Activated CD8-positive, alpha-beta memory T cell treated with anti-CD3 and anti-CD28 coated beads for 24 hours (primary cell): ENCODE results near the gene SPRYD3.

ENCODE experiments used
- DNase-seq: peaks from one replicate; pipeline ENCODE4 v3.0.0-alpha.2; 2020

The SPRYD3 gene

DNA sequence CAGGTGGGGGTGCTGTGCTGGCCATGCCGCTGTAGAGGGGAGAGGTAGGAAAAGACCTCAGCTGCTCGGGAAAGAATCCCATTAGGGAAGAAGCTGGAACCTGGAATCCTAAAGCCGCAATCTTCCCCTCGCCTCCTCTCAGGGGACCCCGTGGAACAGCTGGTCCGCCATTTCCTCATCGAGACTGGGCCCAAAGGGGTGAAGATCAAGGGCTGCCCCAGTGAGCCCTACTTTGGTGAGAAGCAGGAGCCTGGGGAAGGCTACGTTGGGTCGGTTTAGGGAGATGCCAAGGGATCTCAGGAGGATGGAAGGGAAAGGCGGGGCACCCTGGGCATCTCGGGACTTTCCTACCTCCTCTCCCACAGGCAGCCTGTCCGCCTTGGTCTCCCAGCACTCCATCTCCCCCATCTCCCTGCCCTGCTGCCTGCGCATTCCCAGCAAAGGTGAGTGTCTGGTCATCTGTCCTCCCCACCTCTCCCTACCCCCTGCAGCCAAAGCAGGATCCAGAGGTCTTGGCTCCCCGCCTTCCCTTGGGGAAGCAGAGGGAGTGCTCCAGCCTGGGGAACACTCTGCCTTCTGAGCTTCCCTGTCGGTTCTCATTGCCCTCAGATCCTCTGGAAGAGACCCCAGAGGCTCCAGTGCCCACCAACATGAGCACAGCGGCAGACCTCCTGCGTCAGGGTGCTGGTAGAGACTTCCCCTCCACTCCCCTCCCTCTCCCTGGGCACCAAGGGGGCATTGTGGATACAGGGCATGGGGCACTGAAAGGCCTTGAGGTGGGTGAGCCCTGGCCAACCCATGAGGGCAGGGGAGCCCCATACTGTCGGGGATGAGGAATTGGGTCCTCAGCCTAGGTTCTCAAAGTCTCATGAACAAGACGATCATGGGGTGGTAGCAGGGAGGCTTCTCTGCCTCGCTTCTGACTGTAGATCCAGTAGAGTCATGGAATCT lies 16.9 kb downstream of the SPRYD3 start:
- DNase-seq = no peak

DNA sequence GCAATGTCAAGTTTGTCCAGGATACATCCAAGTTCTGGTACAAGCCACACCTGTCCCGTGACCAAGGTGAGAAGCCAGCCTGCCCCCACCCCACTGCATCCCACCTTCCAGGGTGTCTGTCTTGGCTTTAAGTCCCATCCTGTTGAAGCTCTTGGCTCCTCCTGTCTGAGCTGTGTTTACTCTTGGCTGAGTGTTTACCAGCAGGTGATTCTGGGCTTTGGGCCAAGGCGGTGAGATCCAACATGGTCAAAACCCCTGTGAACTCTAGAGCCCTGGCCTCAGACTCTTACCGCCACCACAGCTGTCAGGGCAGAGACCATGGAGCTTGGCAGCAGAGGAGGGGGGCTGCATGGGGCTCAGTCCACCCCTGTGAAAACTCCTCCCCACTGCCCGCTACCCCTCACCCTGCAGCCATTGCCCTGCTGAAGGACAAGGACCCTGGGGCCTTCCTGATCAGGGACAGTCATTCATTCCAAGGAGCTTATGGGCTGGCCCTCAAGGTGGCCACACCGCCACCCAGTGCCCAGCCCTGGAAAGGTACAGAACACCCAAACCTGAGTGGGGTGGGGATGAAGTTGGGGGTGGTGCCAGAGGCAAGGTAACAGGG lies 17.7 kb downstream of the SPRYD3 start:
- no peak for DNase-seq

DNA sequence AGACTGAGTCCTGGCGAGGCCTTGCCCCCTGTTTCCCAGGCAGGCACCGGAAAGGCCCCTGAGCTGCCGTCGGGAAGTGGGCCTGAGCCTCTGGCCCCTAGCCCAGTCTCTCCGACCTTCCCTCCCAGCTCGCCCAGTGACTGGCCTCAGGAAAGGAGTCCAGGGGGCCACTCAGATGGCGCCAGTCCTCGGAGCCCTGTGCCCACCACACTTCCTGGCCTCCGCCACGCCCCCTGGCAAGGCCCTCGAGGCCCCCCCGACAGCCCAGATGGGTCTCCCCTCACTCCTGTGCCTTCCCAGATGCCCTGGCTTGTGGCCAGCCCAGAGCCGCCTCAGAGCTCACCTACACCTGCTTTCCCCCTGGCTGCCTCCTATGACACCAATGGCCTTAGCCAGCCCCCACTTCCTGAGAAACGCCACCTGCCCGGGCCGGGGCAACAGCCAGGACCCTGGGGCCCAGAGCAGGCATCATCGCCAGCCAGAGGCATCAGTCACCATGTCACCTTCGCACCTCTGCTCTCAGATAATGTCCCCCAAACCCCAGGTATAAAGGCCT lies 18.4 kb downstream of the SPRYD3 start:
- DNase-seq = no peak

DNA sequence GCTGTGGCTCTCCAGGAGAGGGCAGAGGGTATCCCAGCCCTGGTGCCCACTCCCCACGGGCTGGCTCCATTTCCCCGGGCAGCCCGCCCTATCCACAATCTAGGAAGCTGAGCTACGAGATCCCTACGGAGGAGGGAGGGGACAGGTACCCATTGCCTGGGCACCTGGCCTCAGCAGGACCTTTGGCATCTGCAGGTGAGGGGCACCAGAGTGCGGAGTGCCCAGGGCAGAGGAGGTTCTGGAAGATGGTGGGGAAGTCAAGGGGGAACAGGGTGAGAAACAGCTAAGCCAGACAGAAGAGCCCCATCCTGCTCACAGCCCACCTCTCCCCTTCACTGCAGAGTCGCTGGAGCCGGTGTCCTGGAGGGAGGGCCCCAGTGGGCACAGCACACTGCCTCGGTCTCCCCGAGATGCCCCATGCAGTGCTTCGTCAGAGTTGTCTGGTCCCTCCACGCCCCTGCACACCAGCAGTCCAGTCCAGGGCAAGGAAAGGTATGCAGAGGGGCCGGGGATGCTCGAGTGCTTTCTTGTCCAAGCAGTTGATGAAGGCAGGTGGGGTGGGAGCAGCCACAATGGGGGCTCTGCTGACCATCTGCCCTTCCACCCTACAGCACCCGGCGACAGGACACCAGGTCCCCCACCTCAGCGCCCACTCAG lies 19.0 kb downstream of the SPRYD3 start:
- DNase-seq = no peak

DNA sequence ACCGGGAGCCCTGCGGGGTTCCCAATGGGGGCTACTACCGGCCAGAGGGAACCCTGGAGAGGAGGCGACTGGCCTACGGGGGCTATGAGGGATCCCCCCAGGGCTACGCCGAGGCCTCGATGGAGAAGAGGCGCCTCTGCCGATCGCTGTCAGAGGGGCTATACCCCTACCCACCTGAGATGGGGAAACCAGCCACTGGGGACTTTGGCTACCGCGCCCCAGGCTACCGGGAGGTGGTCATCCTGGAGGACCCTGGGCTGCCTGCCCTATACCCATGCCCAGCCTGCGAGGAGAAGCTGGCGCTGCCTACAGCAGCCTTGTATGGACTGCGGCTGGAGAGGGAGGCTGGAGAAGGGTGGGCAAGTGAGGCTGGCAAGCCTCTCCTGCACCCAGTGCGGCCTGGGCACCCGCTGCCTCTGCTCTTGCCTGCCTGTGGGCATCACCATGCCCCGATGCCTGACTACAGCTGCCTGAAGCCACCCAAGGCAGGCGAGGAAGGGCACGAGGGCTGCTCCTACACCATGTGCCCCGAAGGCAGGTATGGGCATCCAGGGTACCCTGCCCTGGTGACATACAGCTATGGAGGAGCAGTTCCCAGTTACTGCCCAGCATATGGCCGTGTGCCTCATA lies 19.6 kb downstream of the SPRYD3 start:
- DNase-seq = no peak

DNA sequence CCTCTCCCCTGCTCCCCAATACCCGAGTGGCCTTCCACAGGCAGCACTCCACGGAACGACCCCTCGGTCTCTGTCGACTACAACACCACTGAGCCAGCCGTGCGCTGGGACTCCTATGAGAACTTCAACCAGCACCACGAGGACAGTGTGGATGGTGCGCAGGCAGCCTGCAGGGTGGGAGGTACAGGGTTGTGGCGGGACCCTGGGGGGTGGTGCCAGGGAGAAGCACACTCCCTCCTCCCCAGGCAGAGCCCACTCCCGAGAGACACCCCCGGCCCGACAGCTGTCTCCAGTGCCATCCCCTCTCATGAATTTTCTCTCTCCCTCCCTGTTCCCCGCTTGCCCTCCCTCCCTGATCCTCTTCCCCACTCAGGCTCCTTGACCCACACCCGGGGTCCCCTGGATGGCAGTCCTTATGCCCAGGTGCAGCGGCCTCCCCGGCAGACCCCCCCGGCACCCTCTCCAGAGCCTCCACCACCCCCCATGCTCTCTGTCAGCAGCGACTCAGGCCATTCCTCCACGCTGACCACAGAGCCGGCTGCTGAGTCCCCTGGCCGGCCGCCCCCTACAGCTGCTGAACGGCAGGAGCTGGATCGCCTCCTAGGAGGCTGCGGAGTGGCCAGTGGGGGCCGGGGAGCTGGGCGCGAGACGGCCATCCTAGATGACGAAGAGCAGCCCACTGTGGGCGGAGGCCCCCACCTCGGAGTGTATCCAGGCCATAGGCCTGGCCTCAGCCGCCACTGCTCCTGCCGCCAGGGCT lies 20.3 kb downstream of the SPRYD3 start:
- DNase-seq = no peak

DNA sequence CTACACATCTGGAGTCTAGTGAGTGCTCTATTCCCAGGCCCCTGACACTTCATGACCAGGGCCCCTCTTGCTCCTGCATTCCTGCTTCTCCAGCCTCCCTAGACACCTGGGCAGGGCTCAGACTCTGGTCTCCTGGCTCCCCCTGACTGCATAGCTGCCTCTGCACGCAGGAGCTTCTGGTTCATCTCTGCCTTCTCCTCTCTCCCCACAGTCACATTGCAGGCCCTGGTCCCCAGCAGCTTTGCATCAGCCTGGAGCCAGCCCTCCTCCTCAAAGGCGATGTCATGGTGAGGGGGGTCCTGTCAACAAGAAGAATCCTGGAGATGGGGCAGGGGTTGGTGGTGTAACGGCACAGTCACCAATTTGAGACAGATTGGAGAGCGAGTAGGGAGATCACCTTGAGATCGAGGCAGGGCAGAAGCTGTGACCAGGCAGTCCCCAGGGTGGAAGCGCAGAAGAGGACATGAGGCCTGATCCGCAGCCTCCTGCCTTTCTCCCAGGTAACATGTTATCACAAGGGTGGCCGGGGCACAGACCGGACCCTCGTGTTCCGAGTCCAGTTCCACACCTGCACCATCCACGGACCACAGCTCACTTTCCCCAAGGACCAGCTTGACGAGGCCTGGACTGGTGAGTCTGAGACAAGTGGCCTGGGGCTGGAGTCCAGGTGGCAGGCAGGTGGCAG lies 21.2 kb downstream of the SPRYD3 start:
- no peak for DNase-seq

DNA sequence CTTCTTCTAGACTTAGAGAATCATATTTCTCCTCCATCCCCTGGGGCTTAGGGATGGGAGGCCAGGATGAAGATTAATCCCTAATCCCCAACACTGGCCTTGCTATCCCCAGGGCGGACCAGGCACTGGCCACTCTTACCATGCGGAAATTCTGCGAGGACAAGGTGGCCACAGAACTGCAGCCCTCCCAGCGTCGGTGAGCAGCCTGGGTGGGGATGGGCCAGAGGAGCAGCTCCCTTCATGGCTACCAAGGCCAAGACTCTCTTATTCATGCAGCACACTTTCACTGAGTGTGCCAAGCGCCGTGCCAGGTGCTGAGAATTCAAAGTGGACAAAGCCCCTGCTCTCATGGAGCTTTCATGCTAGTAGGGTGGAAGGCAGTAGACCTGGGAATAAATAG lies 22.3 kb downstream of the SPRYD3 start:
- no peak for DNase-seq

DNA sequence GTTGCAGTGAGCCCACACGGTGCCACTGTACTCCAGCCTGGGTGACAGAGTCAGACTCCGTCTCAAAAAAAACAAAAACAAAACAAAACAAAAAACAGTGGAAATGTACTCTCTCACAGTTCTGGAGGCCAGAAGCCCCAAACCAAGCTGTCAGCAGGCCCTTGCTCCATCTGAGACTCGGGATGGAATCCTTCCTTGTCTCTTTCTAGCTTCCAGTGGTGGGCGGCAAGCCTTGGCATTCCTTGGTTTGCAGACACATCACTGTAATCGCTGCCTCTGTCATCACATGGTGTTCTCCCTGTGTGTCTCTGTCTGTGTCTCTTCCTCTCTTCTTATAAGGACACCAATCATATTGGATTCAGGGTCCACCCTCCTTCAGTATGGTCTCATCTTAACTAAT lies 22.9 kb downstream of the SPRYD3 start:
- no peak for DNase-seq

DNA sequence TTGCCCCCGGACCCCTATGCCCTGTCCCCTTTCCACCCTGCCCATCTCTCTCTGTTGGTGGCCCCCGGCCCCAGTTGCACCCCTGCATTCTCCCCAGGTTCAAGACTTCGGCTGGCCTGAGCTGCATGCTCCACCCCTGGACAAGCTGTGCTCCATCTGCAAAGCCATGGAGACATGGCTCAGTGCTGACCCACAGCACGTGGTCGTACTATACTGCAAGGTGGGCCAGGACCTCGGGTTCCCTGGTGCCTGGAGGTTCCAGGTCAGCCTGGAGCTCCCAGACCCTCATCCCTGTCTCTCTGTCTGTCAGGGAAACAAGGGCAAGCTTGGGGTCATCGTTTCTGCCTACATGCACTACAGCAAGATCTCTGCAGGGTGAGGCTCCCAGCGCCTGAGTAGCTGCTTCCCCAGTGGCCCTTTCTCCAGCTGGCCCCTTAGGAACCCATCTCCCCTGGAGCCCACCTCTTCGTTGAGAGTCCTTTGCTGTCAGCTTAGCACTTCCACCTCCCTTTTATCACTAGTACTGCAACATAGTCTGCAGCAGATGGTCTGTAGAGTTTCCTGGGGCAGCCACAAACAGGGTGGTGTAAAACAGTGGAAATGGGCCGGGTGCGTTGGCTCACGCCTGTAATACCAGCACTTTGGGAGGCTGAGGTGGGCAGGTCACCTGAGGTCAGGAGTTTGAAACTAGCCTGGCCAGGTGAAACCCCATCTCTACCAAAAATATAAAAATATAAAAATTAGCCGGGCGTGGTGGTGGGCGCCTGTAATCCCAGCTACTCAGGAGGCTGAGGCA lies 23.5 kb downstream of the SPRYD3 start:
- DNase-seq = no peak

DNA sequence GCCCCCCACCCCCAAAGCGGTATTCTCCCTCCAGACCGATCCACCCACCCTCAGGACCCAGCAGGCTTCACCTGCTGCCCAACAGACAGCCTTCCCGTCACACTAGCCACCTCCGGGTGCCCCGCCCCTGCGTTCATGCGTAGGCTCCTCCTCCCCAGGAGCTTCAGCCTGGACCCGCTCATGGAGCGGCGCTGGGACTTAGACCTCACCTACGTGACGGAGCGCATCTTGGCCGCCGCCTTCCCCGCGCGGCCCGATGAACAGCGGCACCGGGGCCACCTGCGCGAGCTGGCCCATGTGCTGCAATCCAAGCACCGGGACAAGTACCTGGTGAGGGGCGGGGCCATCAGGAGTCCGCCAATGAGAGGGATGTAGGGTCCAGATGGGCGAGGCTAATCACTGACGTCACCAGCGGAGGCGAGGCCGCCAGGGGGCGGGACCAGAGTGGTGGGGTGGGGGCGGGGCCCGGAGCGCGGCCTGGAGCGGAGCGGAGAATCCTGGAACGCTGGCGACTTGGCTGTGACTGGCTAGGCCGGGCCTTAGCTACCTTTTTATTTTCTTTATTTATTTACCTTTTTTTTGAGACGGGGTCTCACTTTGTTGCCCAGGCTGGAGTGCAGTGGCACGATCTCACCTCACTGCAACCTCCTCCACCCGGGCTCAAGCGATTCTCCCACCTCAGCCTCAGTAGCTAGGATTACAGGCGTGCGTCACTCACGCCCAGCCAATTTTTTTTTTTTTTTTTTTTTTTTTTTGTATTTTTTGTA lies 24.9 kb downstream of the SPRYD3 start:
- peak; percentile 97 for DNase-seq

DNA sequence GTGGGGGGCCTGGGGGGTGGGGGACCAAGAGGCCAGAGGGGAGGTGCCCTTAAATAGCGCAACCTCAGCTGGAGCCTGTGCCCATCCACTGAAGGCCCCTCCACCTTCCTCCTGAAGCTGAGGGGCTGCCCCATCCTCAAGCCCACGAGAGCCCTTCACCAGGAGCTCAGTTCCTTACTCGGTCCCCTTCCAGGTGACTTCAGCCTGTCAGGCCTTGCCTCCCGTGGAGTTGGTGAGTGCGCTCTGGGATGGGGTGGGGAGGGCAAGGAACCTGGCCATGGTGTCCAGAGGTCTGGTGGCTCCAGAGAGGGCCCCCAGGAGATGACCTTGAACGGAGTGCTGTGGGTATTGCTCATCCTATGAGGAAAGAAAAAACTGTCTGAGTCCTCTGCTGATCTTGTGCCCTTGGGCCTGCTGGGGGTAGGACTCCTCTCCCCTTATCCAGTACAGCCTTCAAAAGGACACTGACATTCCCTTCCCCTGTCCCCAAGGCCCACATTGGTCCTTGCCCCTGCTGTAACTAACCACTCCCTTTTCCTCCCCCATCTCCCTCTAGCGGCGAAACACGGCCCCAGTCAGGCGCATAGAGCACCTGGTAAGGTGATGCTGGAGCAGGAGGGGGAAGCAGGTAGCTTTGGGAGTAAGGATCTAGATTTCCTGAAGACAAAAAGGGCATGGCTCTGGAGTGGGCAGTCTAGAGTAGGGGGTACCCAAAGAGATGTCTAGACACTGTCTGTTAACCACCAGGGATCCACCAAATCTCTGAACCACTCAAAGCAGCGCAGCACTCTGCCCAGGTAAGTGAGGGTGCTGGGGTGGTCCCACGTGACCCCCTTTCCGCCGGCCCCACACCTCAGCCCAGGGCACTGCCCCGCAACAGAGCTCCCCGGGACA lies 25.7 kb downstream of the SPRYD3 start:
- DNase-seq = peak; percentile 78

DNA sequence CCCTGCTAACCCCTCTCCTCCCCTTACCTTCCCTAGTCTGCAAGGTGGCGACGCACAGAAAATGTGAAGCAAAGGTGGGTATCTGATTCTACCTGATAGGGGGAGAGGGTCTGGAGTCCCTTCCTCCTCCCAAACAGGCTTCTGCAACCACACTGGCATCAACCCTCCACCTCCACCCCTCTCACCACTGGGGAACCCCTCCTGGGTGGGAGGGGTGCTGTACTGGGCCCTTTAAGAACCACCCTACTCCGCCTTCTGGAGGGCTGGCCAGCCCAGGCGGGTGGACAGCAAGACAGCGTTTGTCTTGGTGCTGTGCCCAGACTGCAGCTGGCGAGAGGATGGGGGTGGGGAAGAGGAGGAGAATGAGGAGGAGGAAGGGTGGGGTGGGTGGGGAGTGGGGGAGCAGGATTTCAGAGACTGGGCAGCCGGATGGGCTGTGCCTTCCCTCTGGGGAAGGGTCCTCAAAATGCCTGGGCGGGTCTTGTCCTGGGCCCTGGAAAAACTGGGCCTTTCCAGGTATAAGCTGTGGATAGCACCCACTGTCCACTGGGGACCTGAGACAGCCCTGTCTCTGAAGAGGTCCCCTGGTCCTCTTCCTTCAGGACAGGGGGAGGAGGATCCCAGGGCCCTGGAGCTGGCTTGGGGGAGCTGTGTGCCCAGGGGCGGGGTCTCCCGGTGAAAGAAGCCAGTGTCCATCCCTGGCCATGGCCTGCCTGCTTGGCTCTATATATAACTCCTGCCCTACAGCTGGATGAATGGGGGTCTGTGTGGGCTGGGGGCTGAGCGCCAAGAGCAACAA lies 26.6 kb downstream of the SPRYD3 start:
- DNase-seq = no peak

DNA sequence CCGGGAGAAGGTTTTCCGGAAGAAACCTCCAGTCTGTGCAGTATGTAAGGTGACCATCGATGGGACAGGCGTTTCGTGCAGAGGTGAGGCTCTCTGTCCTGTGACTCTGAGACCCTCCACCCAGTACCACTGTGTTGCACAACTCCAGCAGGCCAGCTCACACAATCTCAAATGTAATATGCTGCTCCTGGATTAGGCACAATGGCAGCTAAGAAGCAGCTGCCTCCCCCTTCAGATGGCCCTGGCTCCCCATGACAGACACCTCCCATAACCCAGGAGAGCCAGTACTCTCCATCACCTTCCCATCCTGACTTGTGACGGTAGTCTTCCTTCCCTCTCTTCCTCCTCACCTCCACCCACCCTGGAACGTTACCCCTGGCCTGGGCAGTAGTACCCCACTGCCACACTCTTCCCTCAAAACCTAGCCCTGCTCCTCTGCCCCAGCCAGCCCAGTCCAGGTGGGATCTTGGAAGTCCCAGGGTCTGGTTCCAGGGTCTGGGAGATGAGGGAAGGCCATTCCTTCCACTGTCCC lies 27.2 kb downstream of the SPRYD3 start:
- no peak for DNase-seq

DNA sequence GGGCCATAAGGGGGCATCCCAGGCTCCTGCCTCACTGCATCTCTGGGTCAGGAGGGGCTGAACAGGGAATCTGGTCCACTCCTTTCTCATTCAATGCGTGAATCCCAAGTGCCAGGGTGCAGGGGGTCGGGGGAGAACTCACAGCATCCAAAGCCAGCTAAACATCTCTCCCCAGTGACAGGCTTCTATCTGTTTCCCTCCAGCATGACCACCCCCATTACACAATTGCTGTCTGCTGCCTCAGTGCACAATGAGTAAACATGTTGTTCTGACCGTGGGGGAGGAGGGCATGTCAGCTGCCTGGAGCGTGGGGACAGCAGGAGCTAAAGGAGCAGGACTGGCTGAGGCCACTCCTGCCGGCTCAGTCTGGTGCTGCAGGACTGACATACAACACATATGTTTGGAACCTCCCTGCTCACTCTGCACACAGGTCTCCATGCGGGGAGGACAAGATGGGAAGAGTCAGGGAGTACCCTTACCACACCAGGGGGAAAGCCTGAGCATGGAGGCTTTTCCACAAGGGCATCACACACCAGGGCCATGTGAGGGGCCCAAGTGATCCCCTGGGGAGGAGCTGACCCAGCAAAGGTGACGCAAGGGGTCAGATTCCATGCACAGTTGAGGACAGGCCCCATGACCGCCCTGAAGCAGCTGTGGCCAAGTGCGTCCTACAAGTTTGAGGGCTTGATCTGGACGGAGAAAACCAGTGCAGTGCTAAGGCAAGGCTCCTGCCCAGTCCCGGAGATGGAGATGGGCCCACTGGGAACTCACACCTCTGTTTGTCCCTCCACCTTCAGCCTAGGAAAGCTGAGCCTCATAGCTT lies 27.9 kb downstream of the SPRYD3 start:
- DNase-seq = no peak

DNA sequence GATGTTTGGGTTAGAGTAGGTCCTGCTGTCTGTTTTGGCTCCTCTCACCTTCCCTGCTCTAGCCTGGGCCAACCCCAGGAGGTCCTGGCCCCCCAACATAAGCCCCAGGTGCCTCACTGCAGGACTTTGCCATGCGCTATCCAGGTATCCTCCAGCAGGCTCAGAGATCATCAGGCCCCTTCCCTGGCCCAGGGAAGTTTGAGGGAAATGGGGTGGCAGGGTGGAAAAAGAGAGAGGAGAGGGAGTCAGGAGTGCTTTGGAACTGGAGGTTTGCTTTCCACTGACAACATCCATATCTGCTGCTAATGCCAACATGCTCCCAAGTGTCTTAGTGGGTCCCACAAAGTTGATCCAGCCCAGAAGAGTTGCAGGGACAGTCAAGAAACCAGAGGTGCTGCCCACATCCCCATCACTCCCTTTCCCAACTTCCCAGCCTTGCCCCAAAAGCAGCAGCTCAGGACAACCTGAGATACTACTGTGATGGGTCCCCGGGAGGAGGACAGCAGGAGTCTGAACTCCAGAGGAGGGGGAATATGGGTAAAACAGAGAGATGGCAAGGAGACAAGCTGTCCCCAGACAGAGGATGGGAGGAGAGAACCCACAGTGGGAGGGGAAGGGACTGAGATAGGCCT lies 28.6 kb downstream of the SPRYD3 start:
- no peak for DNase-seq
